ENCODE measurements around the gene NAAA. TPM values are rescaled to one million over a fixed set of nuclear protein-coding genes. Genes with fewer than 3 reads are reported as not detected.

Gene NAAA
- total and polyA plus RNA-seq, 9 of the 15 experiments (the other 6 are each of a cell fraction or from before 2014, with no cell fraction given), result 1.3 to 7.9 (median 5.9) TPM

DNA sequence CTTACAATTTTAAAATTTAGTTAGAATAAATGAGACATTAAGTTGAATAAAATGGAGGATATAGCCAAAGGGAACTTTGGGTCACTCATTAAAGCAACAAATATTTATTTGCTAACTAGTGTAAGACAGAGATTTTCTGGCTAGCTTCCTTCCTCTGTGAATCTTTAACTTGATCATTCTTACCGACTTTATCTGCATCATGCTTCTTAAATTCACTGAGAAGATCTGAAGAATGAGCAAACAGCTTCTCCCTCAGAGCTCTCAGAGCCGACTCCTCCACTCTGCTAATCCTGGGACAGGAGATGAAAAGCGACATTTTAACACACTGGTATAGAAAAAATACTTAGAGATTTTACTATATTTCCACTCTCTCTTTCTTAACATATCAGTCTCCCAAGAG lies 73.7 kb downstream of the NAAA start:
- Histone ChIP-seq H3K9me3 (replicated peaks; ENCODE audit: control insufficient read depth, insufficient read depth, low read depth, low read length) (no peaks in the 10 kb centered on the region), H3K27ac (ENCODE audit: extremely low read depth, low read depth, low read length) (no peak overlapping the region), H3K79me2 (ENCODE audit: control insufficient read depth, insufficient read depth, low read length) (no peaks in the 10 kb centered on the region), H3K9ac (ENCODE audit: insufficient read depth in 1 of 2, low read depth in 2 of 2, low read length in 2 of 2) (no peak overlapping the region), H3K4me2 (ENCODE audit: insufficient read depth, low read length) (no peak overlapping the region), H3K27me3 (ENCODE audit: control insufficient read depth in 2 of 2, insufficient read depth in 2 of 2, low read length in 2 of 2) (peaks cover 7 to 17% of the 10 kb centered on the region in 2 experiments), H3K4me1 (replicated peaks in 1 of 2; ENCODE audit: control insufficient read depth in 2 of 2, insufficient read depth in 2 of 2, low read length in 2 of 2) (no peaks in the 10 kb centered on the region), H2AFZ (ENCODE audit: low read depth, low read length) (no peak overlapping the region), H4K20me1 (replicated peaks; ENCODE audit: control insufficient read depth, insufficient read depth, low read length) (no peaks in the 10 kb centered on the region), H3K9me1 (ENCODE audit: control insufficient read depth, insufficient read depth, low read length) (no peaks in the 10 kb centered on the region), H3K36me3 (ENCODE audit: control insufficient read depth, insufficient read depth, low read length) (no peaks in the 10 kb centered on the region), H3K4me3 (no peak overlapping the region)
- no peak for DNase-seq (ENCODE audit: extremely low read depth in 1 of 4, low spot score in 3 of 4)
- FAIRE-seq, result no peak
- ATAC-seq, result no peak
- CTCF ChIA-PET (ENCODE audit: low intra/inter-chr PET ratio), result no interaction called here
- BruUV-seq (replicated peaks), result no TSS peak
- WGBS (ENCODE audit: insufficient coverage, low coverage, missing lambda C conversion rate), result 3% methylated on average over 3 of the region's 3 CpGs
- in situ Hi-C loops (cut with MboI) (no loop called here), intact Hi-C loops (cut with micrococcal nuclease) (no loop called here)
- POLR2A ChIA-PET, result no interaction called here
- TF ChIP-seq HEY1 (CRISPR knock-in tag; IDR thresholded peaks at IDR 0.05; ENCODE audit: borderline replicate concordance), result no peak
- TF ChIP-seq ZNF184 (CRISPR knock-in tag; IDR thresholded peaks at IDR 0.05), result no peak
- no peak for TF ChIP-seq RREB1 (CRISPR knock-in tag; IDR thresholded peaks at IDR 0.05)
- no peak for TF ChIP-seq EGR1 (conservative IDR thresholded peaks at IDR 0.05)
- TF ChIP-seq SP2 (IDR thresholded peaks at IDR 0.05; ENCODE audit: extremely low read depth, low read depth, low read length, poor library complexity, severe bottlenecking), result no peak
- TF ChIP-seq, protein P1, sequence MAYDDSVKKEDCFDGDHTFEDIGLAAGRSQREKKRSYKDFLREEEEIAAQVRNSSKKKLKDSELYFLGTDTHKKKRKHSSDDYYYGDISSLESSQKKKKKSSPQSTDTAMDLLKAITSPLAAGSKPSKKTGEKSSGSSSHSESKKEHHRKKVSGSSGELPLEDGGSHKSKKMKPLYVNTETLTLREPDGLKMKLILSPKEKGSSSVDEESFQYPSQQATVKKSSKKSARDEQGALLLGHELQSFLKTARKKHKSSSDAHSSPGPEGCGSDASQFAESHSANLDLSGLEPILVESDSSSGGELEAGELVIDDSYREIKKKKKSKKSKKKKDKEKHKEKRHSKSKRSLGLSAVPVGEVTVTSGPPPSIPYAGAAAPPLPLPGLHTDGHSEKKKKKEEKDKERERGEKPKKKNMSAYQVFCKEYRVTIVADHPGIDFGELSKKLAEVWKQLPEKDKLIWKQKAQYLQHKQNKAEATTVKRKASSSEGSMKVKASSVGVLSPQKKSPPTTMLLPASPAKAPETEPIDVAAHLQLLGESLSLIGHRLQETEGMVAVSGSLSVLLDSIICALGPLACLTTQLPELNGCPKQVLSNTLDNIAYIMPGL (CRISPR knock-in tag; IDR thresholded peaks at IDR 0.05), result no peak
- TF ChIP-seq NR0B1 (IDR thresholded peaks at IDR 0.05; ENCODE audit: partially characterized antibody), result no peak
- no peak for TF ChIP-seq CC2D1A (IDR thresholded peaks at IDR 0.05)
- TF ChIP-seq NFE2L1 (tag; IDR thresholded peaks at IDR 0.05; ENCODE audit: borderline replicate concordance, low read depth), result no peak

All from K562 (cell line).